Measurements from ENCODE around the gene PLAAT5.

Gene PLAAT5, protein sequence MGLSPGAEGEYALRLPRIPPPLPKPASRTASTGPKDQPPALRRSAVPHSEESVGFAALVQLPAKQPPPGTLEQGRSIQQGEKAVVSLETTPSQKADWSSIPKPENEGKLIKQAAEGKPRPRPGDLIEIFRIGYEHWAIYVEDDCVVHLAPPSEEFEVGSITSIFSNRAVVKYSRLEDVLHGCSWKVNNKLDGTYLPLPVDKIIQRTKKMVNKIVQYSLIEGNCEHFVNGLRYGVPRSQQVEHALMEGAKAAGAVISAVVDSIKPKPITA

DNA sequence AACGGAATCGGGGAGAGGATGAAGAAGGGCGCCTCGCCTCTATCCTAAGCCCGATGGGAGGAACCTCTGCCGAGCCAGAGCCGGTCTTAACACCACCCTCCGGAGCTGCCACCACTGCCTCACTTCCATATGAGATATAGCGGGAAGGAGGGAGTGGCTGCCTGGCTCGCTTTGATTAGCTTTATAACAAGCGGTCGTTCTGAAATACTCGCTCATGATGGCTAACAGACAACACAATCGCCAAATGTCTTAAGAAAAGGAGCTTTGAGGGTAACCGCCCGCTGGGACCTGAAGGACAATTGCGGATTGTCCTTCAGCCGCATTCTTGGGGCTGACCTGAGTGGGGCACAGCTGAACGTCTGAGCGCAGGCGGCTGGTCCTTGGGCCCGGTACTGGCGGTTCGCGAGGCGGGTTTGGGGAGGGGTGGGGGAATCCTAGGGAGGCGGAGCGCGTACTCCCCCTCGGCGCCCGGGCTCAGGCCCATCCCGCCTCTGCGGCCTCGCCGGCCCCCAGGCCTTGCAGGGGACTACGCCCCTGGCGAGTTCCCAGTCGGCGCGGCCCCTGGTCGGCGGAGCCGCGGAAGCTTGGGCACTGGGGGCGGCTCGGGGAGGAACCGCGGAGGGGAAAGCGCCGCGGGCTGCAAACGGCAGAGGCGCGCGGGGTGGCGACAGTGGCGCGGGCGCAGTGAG, at the start of gene PLAAT5:
TSS of gene PLAAT5 (minus strand) at position 617 of the 689 bp plus-strand sequence. CDS start at position 484, 133 bp downstream.
- TF ChIP-seq GLIS3 (CRISPR knock-in tag; IDR thresholded peaks at IDR 0.05) (no peak), ZNF8 (CRISPR knock-in tag; IDR thresholded peaks at IDR 0.05) (no peak), ISL1 (CRISPR knock-in tag; IDR thresholded peaks at IDR 0.05) (no peak), CSDC2 (CRISPR knock-in tag; IDR thresholded peaks at IDR 0.05) (no peak), SNAI2 (CRISPR knock-in tag; IDR thresholded peaks at IDR 0.05) (no peak), ARNTL (CRISPR knock-in tag; IDR thresholded peaks at IDR 0.05; ENCODE audit: borderline replicate concordance, low read depth) (no peak), TOX (CRISPR knock-in tag; IDR thresholded peaks at IDR 0.05; ENCODE audit: borderline replicate concordance) (no peak), ESRRG (CRISPR knock-in tag; IDR thresholded peaks at IDR 0.05) (no peak), RARB (CRISPR knock-in tag; IDR thresholded peaks at IDR 0.05) (no peak)
- TF ChIP-seq, protein P1, sequence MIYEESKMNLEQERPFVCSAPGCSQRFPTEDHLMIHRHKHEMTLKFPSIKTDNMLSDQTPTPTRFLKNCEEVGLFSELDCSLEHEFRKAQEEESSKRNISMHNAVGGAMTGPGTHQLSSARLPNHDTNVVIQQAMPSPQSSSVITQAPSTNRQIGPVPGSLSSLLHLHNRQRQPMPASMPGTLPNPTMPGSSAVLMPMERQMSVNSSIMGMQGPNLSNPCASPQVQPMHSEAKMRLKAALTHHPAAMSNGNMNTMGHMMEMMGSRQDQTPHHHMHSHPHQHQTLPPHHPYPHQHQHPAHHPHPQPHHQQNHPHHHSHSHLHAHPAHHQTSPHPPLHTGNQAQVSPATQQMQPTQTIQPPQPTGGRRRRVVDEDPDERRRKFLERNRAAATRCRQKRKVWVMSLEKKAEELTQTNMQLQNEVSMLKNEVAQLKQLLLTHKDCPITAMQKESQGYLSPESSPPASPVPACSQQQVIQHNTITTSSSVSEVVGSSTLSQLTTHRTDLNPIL (CRISPR knock-in tag; IDR thresholded peaks at IDR 0.05; ENCODE audit: low read depth): no peak
- TF ChIP-seq, protein P2, sequence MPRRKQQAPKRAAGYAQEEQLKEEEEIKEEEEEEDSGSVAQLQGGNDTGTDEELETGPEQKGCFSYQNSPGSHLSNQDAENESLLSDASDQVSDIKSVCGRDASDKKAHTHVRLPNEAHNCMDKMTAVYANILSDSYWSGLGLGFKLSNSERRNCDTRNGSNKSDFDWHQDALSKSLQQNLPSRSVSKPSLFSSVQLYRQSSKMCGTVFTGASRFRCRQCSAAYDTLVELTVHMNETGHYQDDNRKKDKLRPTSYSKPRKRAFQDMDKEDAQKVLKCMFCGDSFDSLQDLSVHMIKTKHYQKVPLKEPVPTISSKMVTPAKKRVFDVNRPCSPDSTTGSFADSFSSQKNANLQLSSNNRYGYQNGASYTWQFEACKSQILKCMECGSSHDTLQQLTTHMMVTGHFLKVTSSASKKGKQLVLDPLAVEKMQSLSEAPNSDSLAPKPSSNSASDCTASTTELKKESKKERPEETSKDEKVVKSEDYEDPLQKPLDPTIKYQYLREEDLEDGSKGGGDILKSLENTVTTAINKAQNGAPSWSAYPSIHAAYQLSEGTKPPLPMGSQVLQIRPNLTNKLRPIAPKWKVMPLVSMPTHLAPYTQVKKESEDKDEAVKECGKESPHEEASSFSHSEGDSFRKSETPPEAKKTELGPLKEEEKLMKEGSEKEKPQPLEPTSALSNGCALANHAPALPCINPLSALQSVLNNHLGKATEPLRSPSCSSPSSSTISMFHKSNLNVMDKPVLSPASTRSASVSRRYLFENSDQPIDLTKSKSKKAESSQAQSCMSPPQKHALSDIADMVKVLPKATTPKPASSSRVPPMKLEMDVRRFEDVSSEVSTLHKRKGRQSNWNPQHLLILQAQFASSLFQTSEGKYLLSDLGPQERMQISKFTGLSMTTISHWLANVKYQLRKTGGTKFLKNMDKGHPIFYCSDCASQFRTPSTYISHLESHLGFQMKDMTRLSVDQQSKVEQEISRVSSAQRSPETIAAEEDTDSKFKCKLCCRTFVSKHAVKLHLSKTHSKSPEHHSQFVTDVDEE (CRISPR knock-in tag; IDR thresholded peaks at IDR 0.05): no peak
- TF ChIP-seq, protein P3, sequence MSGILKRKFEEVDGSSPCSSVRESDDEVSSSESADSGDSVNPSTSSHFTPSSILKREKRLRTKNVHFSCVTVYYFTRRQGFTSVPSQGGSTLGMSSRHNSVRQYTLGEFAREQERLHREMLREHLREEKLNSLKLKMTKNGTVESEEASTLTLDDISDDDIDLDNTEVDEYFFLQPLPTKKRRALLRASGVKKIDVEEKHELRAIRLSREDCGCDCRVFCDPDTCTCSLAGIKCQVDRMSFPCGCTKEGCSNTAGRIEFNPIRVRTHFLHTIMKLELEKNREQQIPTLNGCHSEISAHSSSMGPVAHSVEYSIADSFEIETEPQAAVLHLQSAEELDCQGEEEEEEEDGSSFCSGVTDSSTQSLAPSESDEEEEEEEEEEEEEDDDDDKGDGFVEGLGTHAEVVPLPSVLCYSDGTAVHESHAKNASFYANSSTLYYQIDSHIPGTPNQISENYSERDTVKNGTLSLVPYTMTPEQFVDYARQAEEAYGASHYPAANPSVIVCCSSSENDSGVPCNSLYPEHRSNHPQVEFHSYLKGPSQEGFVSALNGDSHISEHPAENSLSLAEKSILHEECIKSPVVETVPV (CRISPR knock-in tag; IDR thresholded peaks at IDR 0.05): no peak
- TF ChIP-seq, protein P4, sequence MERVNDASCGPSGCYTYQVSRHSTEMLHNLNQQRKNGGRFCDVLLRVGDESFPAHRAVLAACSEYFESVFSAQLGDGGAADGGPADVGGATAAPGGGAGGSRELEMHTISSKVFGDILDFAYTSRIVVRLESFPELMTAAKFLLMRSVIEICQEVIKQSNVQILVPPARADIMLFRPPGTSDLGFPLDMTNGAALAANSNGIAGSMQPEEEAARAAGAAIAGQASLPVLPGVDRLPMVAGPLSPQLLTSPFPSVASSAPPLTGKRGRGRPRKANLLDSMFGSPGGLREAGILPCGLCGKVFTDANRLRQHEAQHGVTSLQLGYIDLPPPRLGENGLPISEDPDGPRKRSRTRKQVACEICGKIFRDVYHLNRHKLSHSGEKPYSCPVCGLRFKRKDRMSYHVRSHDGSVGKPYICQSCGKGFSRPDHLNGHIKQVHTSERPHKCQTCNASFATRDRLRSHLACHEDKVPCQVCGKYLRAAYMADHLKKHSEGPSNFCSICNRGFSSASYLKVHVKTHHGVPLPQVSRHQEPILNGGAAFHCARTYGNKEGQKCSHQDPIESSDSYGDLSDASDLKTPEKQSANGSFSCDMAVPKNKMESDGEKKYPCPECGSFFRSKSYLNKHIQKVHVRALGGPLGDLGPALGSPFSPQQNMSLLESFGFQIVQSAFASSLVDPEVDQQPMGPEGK (CRISPR knock-in tag; IDR thresholded peaks at IDR 0.05; ENCODE audit: borderline replicate concordance): no peak
- ATAC-seq: no peak; the same call in 1 of the 3 replicates

DNA sequence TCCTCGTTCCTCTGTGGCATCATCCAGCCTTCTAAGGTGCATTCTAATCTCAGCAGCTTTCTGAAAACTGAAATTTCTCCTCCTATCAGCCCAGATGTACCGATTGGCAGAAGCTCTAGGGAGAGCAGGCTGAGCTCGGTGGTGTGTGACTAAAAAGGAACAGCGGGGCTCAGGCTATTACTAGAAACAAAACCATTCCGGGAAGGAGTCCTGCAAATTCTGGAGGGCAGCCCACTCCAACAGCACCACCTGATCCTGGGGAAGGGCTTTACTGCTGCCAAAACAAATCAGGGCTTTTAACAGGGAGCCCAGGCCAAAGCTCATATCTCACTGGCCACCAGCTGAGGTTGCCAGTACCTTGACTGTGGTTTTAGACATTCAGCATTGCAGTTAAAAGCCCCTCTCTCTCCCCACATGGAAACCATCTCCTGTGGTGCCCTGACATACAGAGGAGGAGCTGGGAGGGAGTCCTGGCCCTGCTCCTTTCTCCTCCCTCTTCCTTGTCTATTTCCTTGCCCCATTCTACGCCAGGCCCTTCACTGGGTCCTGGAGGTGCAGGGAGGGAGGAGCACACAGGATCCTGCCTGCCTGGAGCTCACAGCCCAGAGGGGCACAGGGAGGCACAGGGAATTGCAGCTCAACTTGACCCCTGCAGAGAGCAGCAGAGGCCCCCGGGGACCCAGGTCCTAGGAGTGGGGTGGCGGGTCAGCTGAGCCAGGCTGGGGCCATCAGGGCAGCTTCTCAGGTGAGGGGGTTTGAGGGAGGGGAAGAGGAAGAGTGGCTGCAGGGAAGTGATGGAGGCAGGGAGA, 46.5 kb upstream of the PLAAT5 start:
- TF ChIP-seq SNAI2 (CRISPR knock-in tag; IDR thresholded peaks at IDR 0.05) (no peak), ZNF70 (CRISPR knock-in tag; IDR thresholded peaks at IDR 0.05) (no peak), GLIS3 (CRISPR knock-in tag; IDR thresholded peaks at IDR 0.05) (no peak), TCF4 (CRISPR knock-in tag; IDR thresholded peaks at IDR 0.05; ENCODE audit: borderline replicate concordance) (no peak), ZC3H10 (CRISPR knock-in tag; IDR thresholded peaks at IDR 0.05) (no peak), TOX (CRISPR knock-in tag; IDR thresholded peaks at IDR 0.05; ENCODE audit: borderline replicate concordance) (no peak), ZFP3 (CRISPR knock-in tag; IDR thresholded peaks at IDR 0.05) (no peak), CSDC2 (CRISPR knock-in tag; IDR thresholded peaks at IDR 0.05) (no peak), ISL1 (CRISPR knock-in tag; IDR thresholded peaks at IDR 0.05) (no peak), RARB (CRISPR knock-in tag; IDR thresholded peaks at IDR 0.05) (no peak), OSR1 (CRISPR knock-in tag; IDR thresholded peaks at IDR 0.05) (no peak), ZFP30 (CRISPR knock-in tag; IDR thresholded peaks at IDR 0.05) (no peak), ESRRG (CRISPR knock-in tag; IDR thresholded peaks at IDR 0.05) (no peak), ARNTL (CRISPR knock-in tag; IDR thresholded peaks at IDR 0.05; ENCODE audit: borderline replicate concordance, low read depth) (no peak), ZNF565 (CRISPR knock-in tag; conservative IDR thresholded peaks at IDR 0.05; ENCODE audit: low read depth) (no peak)
- TF ChIP-seq, protein P5, sequence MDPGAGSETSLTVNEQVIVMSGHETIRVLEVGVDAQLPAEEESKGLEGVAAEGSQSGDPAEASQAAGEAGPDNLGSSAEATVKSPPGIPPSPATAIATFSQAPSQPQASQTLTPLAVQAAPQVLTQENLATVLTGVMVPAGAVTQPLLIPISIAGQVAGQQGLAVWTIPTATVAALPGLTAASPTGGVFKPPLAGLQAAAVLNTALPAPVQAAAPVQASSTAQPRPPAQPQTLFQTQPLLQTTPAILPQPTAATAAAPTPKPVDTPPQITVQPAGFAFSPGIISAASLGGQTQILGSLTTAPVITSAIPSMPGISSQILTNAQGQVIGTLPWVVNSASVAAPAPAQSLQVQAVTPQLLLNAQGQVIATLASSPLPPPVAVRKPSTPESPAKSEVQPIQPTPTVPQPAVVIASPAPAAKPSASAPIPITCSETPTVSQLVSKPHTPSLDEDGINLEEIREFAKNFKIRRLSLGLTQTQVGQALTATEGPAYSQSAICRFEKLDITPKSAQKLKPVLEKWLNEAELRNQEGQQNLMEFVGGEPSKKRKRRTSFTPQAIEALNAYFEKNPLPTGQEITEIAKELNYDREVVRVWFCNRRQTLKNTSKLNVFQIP (CRISPR knock-in tag; IDR thresholded peaks at IDR 0.05; ENCODE audit: borderline replicate concordance, low read depth): no peak
- TF ChIP-seq, protein P4 (CRISPR knock-in tag; IDR thresholded peaks at IDR 0.05; ENCODE audit: borderline replicate concordance): no peak
- peak; percentile 35 for ATAC-seq

Data from SK-N-SH treated with all-trans-retinoic acid at 6 μM for 48 hours (cell line).